H9 (cell line): ENCODE results near the gene OLIG2. TPM values are rescaled to one million over a fixed set of nuclear protein-coding genes. Genes with fewer than 3 reads are reported as not detected.

Experiments used
- DNase-seq: peaks from one replicate; pipeline ENCODE4 v3.0.0-alpha.2; 2017
- H2AFZ ChIP-seq: one replicate; pipeline ENCODE4 v1.6.1; 2013; ENCODE audit warnings: mild to moderate bottlenecking, low read length, control low read depth, moderate library complexity
- H2AK5ac ChIP-seq: 2 replicates; pipeline ENCODE4 v1.6.1; 2013; ENCODE audit warnings: low read length, control low read depth, mixed read lengths; ENCODE audit not compliant: insufficient read length
- H2BK120ac ChIP-seq: one replicate; pipeline ENCODE4 v1.6.1; 2013; ENCODE audit warnings: low read depth, mild to moderate bottlenecking, low read length, control low read depth, inconsistent platforms; ENCODE audit not compliant: poor library complexity, severe bottlenecking
- H2BK12ac ChIP-seq: 2 replicates; pipeline ENCODE4 v1.6.1; 2013; ENCODE audit warnings: low read length, control low read depth, mixed read lengths, low read depth; ENCODE audit not compliant: insufficient read length
- H2BK15ac ChIP-seq: 2 replicates; pipeline ENCODE4 v1.6.1; 2013; ENCODE audit warnings: low read depth, low read length, control low read depth
- H2BK20ac ChIP-seq: one replicate; pipeline ENCODE4 v1.6.1; 2013; ENCODE audit warnings: low read depth, mild to moderate bottlenecking, low read length, control low read depth, inconsistent platforms; ENCODE audit not compliant: poor library complexity, severe bottlenecking
- H2BK5ac ChIP-seq: 2 replicates; pipeline ENCODE4 v1.6.1; 2013; ENCODE audit warnings: low read length, control low read depth, mixed read lengths; ENCODE audit not compliant: insufficient read length
- H3K14ac ChIP-seq: 2 replicates; pipeline ENCODE4 v1.6.1; 2013; ENCODE audit warnings: low read length, control low read depth; ENCODE audit not compliant: insufficient read depth
- H3K18ac ChIP-seq: 2 replicates; pipeline ENCODE4 v1.6.1; 2013; ENCODE audit warnings: low read depth, mild to moderate bottlenecking, mixed read lengths, low read length, control low read depth; ENCODE audit not compliant: insufficient read length
- H3K23ac ChIP-seq: 2 replicates; pipeline ENCODE4 v1.6.1; 2013; ENCODE audit warnings: low read length, control low read depth, mixed read lengths, low read depth; ENCODE audit not compliant: insufficient read length
- H3K23me2 ChIP-seq: 2 replicates; pipeline ENCODE4 v1.6.1; 2013; ENCODE audit warnings: low read depth, mild to moderate bottlenecking, mixed read lengths, low read length, control low read depth; ENCODE audit not compliant: insufficient read length, poor library complexity, severe bottlenecking
- H3K27ac ChIP-seq: 2 replicates; pipeline ENCODE4 v1.5.1; 2013; ENCODE audit warnings: low read length, control low read depth, mixed read lengths, low read depth; ENCODE audit not compliant: insufficient read length
- H3K27me3 ChIP-seq: 2 replicates; pipeline ENCODE4 v1.6.1; 2013; ENCODE audit warnings: low read length, control low read depth, inconsistent platforms; ENCODE audit not compliant: insufficient read depth
- H3K4ac ChIP-seq: 2 replicates; pipeline ENCODE4 v1.6.1; 2013; ENCODE audit warnings: low read depth, mild to moderate bottlenecking, control low read depth, inconsistent platforms, low read length, moderate library complexity
- H3K4me1 ChIP-seq: 2 replicates; pipeline ENCODE4 v1.6.1; 2013; ENCODE audit warnings: low read length, control low read depth, inconsistent platforms; ENCODE audit not compliant: insufficient read depth
- H3K4me2 ChIP-seq: 2 replicates; pipeline ENCODE4 v1.6.1; 2013; ENCODE audit warnings: low read length, control low read depth, mixed read lengths; ENCODE audit not compliant: insufficient read length, insufficient read depth
- H3K56ac ChIP-seq: 2 replicates; pipeline ENCODE4 v1.6.1; 2013; ENCODE audit warnings: low read depth, mild to moderate bottlenecking, mixed read lengths, low read length, control low read depth; ENCODE audit not compliant: insufficient read length
- H3K79me1 ChIP-seq: 2 replicates; pipeline ENCODE4 v1.6.1; 2013; ENCODE audit warnings: low read depth, mild to moderate bottlenecking, moderate library complexity, low read length, control low read depth, inconsistent platforms; ENCODE audit not compliant: insufficient read depth, poor library complexity, severe bottlenecking
- H3K79me2 ChIP-seq: 2 replicates; pipeline ENCODE4 v1.6.1; 2013; ENCODE audit warnings: low read length, control low read depth, inconsistent platforms; ENCODE audit not compliant: insufficient read depth
- H3K9ac ChIP-seq: 2 replicates; pipeline ENCODE4 v1.6.1; 2013; ENCODE audit warnings: low read length, control low read depth, mixed read lengths; ENCODE audit not compliant: insufficient read length; ENCODE audit errors: extremely low read depth
- H3K9me3 ChIP-seq: one replicate; pipeline ENCODE4 v1.6.1; 2013; ENCODE audit warnings: low read depth, low read length, inconsistent platforms; ENCODE audit not compliant: control insufficient read depth
- H3T11ph ChIP-seq: one replicate; pipeline ENCODE4 v1.6.1; 2013; ENCODE audit warnings: mild to moderate bottlenecking, low read length, control low read depth, inconsistent platforms
- H4K20me1 ChIP-seq: one replicate; pipeline ENCODE4 v1.6.1; 2013; ENCODE audit not compliant: control insufficient read depth, insufficient read length, insufficient read depth
- H4K5ac ChIP-seq: 2 replicates; pipeline ENCODE4 v1.6.1; 2013; ENCODE audit warnings: low read depth, mild to moderate bottlenecking, mixed read lengths, low read length, control low read depth; ENCODE audit not compliant: insufficient read length
- H4K8ac ChIP-seq: replicated peaks from 2 replicates; pipeline ENCODE4 v1.6.1; 2013; ENCODE audit warnings: low read length, control low read depth, mixed read lengths, low read depth; ENCODE audit not compliant: insufficient read length
- H4K91ac ChIP-seq: 2 replicates; pipeline ENCODE4 v1.6.1; 2013; ENCODE audit warnings: low read depth, mild to moderate bottlenecking, moderate library complexity, mixed read lengths, low read length, control low read depth; ENCODE audit not compliant: insufficient read length
- H3K27ac Mint-ChIP-seq, 3 experiments: 2 replicates in 2 of 3; 3 replicates in 1 of 3; pipeline ENCODE4 v1.8.0; 2020 to 2021; ENCODE audit warnings: mixed read lengths in 3 of 3, mild to moderate bottlenecking in 1 of 3, moderate library complexity in 1 of 3
- H3K27me3 Mint-ChIP-seq: 2 replicates; pipeline ENCODE4 v1.8.0; 2021; ENCODE audit warnings: low read depth, mild to moderate bottlenecking, moderate library complexity, mixed read lengths
- H3K36me3 Mint-ChIP-seq, 3 experiments: 2 replicates in 2 of 3; 3 replicates in 1 of 3; pipeline ENCODE4 v1.8.0; 2020 to 2021; ENCODE audit warnings: low read depth in 3 of 3, mixed read lengths in 3 of 3; ENCODE audit not compliant: insufficient read depth in 1 of 3
- H3K4me1 Mint-ChIP-seq, 2 experiments: 2 replicates each; pipeline ENCODE4 v1.8.0; 2020; ENCODE audit warnings: mixed read lengths in 2 of 2
- H3K4me3 Mint-ChIP-seq, 2 experiments: 2 replicates in 1 of 2; 3 replicates in 1 of 2; pipeline ENCODE4 v1.8.0; 2020 to 2021; ENCODE audit warnings: mild to moderate bottlenecking in 2 of 2, mixed read lengths in 2 of 2, moderate library complexity in 1 of 2
- H3K9me3 Mint-ChIP-seq, 2 experiments: 2 replicates in 1 of 2; 3 replicates in 1 of 2; pipeline ENCODE4 v1.8.0; 2020; ENCODE audit warnings: mild to moderate bottlenecking in 2 of 2, mixed read lengths in 2 of 2, moderate library complexity in 1 of 2
- WGBS: extraction: QIAGEN DNeasy Blood & Tissue Kit; methylation state at CpG from one replicate; pipeline ENCODE4 v1.1.7; 2013; ENCODE audit warnings: missing lambda C conversion rate, low lambda C conversion rate, mixed read lengths; ENCODE audit not compliant: insufficient read length; ENCODE audit errors: extremely low coverage; 5-methylcytosine and 5-hydroxymethylcytosine counted together
- total RNA-seq: library from RNA; stranded (reverse); gene quantifications from 2 replicates; pipeline ENCODE4 v1.2.1, GENCODE V29; 2021
- TF ChIP-seq, protein P1 (sequence below): fragments of 200-600 bp; sonication (generic); conservative IDR thresholded peaks from 3 replicates; pipeline ENCODE4 v1.8.0; 2021; ENCODE audit warnings: antibody characterized with exemption, mild to moderate bottlenecking

Gene OLIG2
- total RNA-seq, 1 experiment from 2014 or later: 1.4 TPM

DNA sequence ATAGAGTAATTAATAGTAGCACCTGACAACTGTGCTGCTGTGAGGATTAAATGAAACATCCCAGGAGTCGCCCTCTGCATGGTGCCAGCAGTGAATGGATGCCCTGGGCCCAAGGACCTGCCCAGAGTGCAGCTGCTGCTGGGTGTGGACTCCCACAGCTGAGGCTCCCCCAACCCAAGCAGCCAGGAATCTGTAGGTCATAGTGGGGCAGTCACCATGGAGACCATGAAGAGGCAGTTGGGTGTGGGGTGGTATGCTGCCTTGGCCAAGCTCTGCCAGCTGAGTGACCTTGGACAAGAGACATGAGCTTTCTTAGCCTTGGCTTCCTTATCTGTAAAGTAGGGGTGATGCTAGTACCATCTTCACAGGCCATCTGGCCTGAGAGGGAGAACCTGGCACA is 9.4 kb downstream of the OLIG2 start:
- Histone ChIP-seq H2BK12ac (no peak overlapping the region), H2AFZ (no peak overlapping the region), H2BK120ac (no peak overlapping the region), H3K27ac (no peak overlapping the region), H3K4me2 (no peak overlapping the region), H2BK20ac (no peak overlapping the region), H2BK5ac (no peak overlapping the region), H2AK5ac (no peak overlapping the region), H3K4me1 (peaks cover 12% of the 10 kb centered on the region; the same call in 1 of the 2 replicates), H3T11ph (no peak overlapping the region), H3K79me1 (no peaks in the 10 kb centered on the region), H4K91ac (no peak overlapping the region), H3K56ac (no peak overlapping the region), H3K23ac (no peak overlapping the region), H4K5ac (no peak overlapping the region), H4K20me1 (no peaks in the 10 kb centered on the region), H3K79me2 (no peaks in the 10 kb centered on the region), H3K18ac (no peak overlapping the region), H3K4ac (no peak overlapping the region), H3K27me3 (peaks cover 54% of the 10 kb centered on the region), H3K23me2 (peaks cover 3% of the 10 kb centered on the region), H3K9ac (no peak overlapping the region), H3K14ac (no peak overlapping the region; the same call in 1 of the 2 replicates), H3K9me3 (no peaks in the 10 kb centered on the region), H4K8ac (no peak overlapping the region), H2BK15ac (no peak overlapping the region)
- WGBS: no CpG with 5 or more reads among the region's 1 CpG
- Mint-ChIP-seq H3K9me3 (no peaks in the 10 kb centered on the region; a peak in 1 of 5 replicates), H3K27me3 (peaks cover 77% of the 10 kb centered on the region), H3K4me1 (peaks cover 26 to 46% of the 10 kb centered on the region in 2 experiments), H3K36me3 (peaks cover 0 to 2% (median 0%) of the 10 kb centered on the region in 3 experiments; a peak in 1 of 7 replicates), H3K4me3 (no peak overlapping the region; a peak in 1 of 5 replicates), H3K27ac (no peak overlapping the region)
- no peak for DNase-seq
- TF ChIP-seq, protein P1, sequence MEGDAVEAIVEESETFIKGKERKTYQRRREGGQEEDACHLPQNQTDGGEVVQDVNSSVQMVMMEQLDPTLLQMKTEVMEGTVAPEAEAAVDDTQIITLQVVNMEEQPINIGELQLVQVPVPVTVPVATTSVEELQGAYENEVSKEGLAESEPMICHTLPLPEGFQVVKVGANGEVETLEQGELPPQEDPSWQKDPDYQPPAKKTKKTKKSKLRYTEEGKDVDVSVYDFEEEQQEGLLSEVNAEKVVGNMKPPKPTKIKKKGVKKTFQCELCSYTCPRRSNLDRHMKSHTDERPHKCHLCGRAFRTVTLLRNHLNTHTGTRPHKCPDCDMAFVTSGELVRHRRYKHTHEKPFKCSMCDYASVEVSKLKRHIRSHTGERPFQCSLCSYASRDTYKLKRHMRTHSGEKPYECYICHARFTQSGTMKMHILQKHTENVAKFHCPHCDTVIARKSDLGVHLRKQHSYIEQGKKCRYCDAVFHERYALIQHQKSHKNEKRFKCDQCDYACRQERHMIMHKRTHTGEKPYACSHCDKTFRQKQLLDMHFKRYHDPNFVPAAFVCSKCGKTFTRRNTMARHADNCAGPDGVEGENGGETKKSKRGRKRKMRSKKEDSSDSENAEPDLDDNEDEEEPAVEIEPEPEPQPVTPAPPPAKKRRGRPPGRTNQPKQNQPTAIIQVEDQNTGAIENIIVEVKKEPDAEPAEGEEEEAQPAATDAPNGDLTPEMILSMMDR: no peak
